Measurements from ENCODE around the gene GDAP1L1. TPM values are rescaled to one million over a fixed set of nuclear protein-coding genes. Genes with fewer than 3 reads are reported as not detected.
A peak's percentile ranks its signal among the peaks of the same experiment; 100 is the strongest.

Gene GDAP1L1
- total RNA-seq, 1 donor from 2014 or later, result not detected

- ATAC-seq (no peak), DNase-seq (ENCODE audit: low spot score) (no peak)
Observed at GRCh38 chr20:44251284-44251683, 4.2 kb downstream of the GDAP1L1 start.

GRCh38 chr20:44253528-44253927, 6.4 kb downstream of the GDAP1L1 start:
- DNase-seq (ENCODE audit: low spot score) (no peak), ATAC-seq (no peak)

- ATAC-seq (no peak), DNase-seq (ENCODE audit: low spot score) (no peak)
Observed at GRCh38 chr20:44254073-44254472, 7.0 kb downstream of the GDAP1L1 start.

- DNase-seq (ENCODE audit: low spot score) (no peak), ATAC-seq (no peak)
Observed at GRCh38 chr20:44255942-44256341, 8.8 kb downstream of the GDAP1L1 start.

- no peak for DNase-seq (ENCODE audit: low spot score)
- no peak for ATAC-seq
Observed at GRCh38 chr20:44256961-44257360, 9.9 kb downstream of the GDAP1L1 start.

- DNase-seq (ENCODE audit: low spot score) (no peak), ATAC-seq (no peak)
Observed at GRCh38 chr20:44258226-44258890, 11.2 kb downstream of the GDAP1L1 start.

- DNase-seq (ENCODE audit: low spot score), result no peak
- ATAC-seq, result no peak
Observed at GRCh38 chr20:44264287-44264686, 17.2 kb downstream of the GDAP1L1 start.

GRCh38 chr20:44268802-44269201, 21.7 kb downstream of the GDAP1L1 start:
- no peak for DNase-seq (ENCODE audit: low spot score)
- ATAC-seq, result no peak

- ATAC-seq, result no peak
- DNase-seq (ENCODE audit: low spot score), result no peak
Observed at GRCh38 chr20:44271915-44272663, 25.0 kb downstream of the GDAP1L1 start.

- ATAC-seq (no peak), DNase-seq (ENCODE audit: low spot score) (no peak)
Observed at GRCh38 chr20:44273231-44274215, 26.4 kb downstream of the GDAP1L1 start.

- DNase-seq (ENCODE audit: low spot score), result no peak
- no peak for ATAC-seq
Observed at GRCh38 chr20:44274303-44275017, 27.4 kb downstream of the GDAP1L1 start.

- no peak for DNase-seq (ENCODE audit: low spot score)
- ATAC-seq, result no peak
Observed at GRCh38 chr20:44279228-44279627, 32.1 kb downstream of the GDAP1L1 start.

- DNase-seq (ENCODE audit: low spot score) (no peak), ATAC-seq (no peak)
Observed at GRCh38 chr20:44280387-44280786, 33.3 kb downstream of the GDAP1L1 start.

- DNase-seq (ENCODE audit: low spot score) (no peak), ATAC-seq (peak; percentile 39)
Observed at GRCh38 chr20:44282192-44282591, 35.1 kb downstream of the GDAP1L1 start.

- ATAC-seq (no peak), DNase-seq (ENCODE audit: low spot score) (no peak)
Observed at GRCh38 chr20:44284032-44284431, 36.9 kb downstream of the GDAP1L1 start.

- no peak for DNase-seq (ENCODE audit: low spot score)
- peak; percentile 32 for ATAC-seq
Observed at GRCh38 chr20:44287272-44288097, 40.4 kb downstream of the GDAP1L1 start.

- ATAC-seq, result no peak
- DNase-seq (ENCODE audit: low spot score), result no peak
Observed at GRCh38 chr20:44288252-44288651, 41.1 kb downstream of the GDAP1L1 start.

- no peak for ATAC-seq
- no peak for DNase-seq (ENCODE audit: low spot score)
Observed at GRCh38 chr20:44291754-44292153, 44.6 kb downstream of the GDAP1L1 start.

- ATAC-seq (no peak), DNase-seq (ENCODE audit: low spot score) (no peak)
Observed at GRCh38 chr20:44296011-44296410, 48.9 kb downstream of the GDAP1L1 start.

- no peak for DNase-seq (ENCODE audit: low spot score)
- ATAC-seq, result no peak
Observed at GRCh38 chr20:44297721-44298120, 50.6 kb downstream of the GDAP1L1 start.

Data from left lobe of liver (tissue), 2 donors.